Measurements from ENCODE around the gene CSH2. TPM values are rescaled to one million over a fixed set of nuclear protein-coding genes. Genes with fewer than 3 reads are reported as not detected.
A peak's percentile ranks its signal among the peaks of the same experiment; 100 is the strongest.
"Not testable (repeated sequence)": the region's sequence is repeated elsewhere in the genome, so short reads cannot be mapped to it uniquely, and the experiment has no call there.

CSH2 gene
- total RNA-seq, 1 donor from 2014 or later, result not detected

- Histone ChIP-seq H3K4me3 (ENCODE audit: low read depth, low read length) (no peak overlapping the region), H3K36me3 (ENCODE audit: control insufficient read depth, insufficient read depth, low read length) (no peaks in the 10 kb centered on the region), H3K27me3 (ENCODE audit: control insufficient read depth, insufficient read depth, low read length) (peaks cover 10% of the 10 kb centered on the region)
- TF ChIP-seq CTCF (IDR thresholded peaks at IDR 0.05; ENCODE audit: insufficient read depth, low read length, poor library complexity, severe bottlenecking), result no peak
- DNase-seq (ENCODE audit: low read depth), result no peak
Observed at GRCh38 chr17:63916566-63917185, 43.2 kb upstream of the CSH2 start.

DNA sequence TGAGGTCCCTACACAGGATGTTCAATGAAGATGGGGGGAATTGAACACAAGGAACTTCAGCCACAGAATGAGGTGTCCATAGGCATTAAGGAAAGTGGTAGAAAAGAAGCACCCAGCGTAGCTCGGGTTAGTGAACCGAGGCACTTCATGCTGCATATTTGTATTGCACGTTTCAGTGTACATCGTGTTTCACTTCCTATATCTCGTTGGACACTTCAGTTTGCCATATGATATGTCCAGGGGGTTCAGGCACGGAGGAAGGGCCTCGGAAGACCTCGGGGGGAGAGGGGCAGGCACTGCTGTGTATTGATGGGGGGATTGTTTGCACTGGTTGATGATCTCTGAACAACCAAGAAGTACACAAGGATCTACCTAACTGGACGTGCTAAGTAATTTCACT is 42.3 kb upstream of the CSH2 start:
- H3K36me3 ChIP-seq (ENCODE audit: control insufficient read depth, insufficient read depth, low read length); DNase-seq (ENCODE audit: low read depth); H3K4me3 ChIP-seq (ENCODE audit: low read depth, low read length): not testable (repeated sequence)
- peaks cover 12% of the 10 kb centered on the region for H3K27me3 ChIP-seq (ENCODE audit: control insufficient read depth, insufficient read depth, low read length)

DNA sequence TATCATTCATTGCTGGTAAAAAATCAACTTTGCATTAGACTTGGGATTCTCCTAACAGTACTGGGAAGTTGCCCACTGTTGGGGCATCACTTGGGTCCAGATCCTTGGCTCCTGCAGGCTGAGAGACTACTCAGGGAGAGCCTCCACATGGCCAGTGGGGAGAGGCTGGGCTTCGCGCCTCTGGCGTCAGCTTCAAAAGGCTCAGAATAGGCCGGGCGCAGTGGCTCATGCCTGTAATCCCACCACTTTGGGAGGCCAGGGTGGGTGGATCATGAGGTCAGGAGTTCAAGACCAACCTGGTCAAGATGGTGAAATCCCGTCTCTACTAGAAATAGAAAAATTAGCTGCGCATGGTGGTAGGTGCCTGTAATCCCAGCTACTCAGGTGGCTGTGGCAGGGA is 41.0 kb upstream of the CSH2 start:
- no peak for DNase-seq (ENCODE audit: low read depth)
- no peak for TF ChIP-seq CTCF (IDR thresholded peaks at IDR 0.05; ENCODE audit: insufficient read depth, low read length, poor library complexity, severe bottlenecking)
- peaks cover 17% of the 10 kb centered on the region for H3K27me3 ChIP-seq (ENCODE audit: control insufficient read depth, insufficient read depth, low read length)
- no peaks in the 10 kb centered on the region for H3K36me3 ChIP-seq (ENCODE audit: control insufficient read depth, insufficient read depth, low read length)
- H3K4me3 ChIP-seq (ENCODE audit: low read depth, low read length), result no peak overlapping the region

GRCh38 chr17:63911657-63912100 is 38.2 kb upstream of the CSH2 start:
- TF ChIP-seq CTCF (IDR thresholded peaks at IDR 0.05; ENCODE audit: insufficient read depth, low read length, poor library complexity, severe bottlenecking), result peak; percentile 63
- peaks cover 9% of the 10 kb centered on the region for H3K27me3 ChIP-seq (ENCODE audit: control insufficient read depth, insufficient read depth, low read length)
- no peaks in the 10 kb centered on the region for H3K36me3 ChIP-seq (ENCODE audit: control insufficient read depth, insufficient read depth, low read length)
- no peak overlapping the region for H3K4me3 ChIP-seq (ENCODE audit: low read depth, low read length)
- no peak for DNase-seq (ENCODE audit: low read depth)

DNA sequence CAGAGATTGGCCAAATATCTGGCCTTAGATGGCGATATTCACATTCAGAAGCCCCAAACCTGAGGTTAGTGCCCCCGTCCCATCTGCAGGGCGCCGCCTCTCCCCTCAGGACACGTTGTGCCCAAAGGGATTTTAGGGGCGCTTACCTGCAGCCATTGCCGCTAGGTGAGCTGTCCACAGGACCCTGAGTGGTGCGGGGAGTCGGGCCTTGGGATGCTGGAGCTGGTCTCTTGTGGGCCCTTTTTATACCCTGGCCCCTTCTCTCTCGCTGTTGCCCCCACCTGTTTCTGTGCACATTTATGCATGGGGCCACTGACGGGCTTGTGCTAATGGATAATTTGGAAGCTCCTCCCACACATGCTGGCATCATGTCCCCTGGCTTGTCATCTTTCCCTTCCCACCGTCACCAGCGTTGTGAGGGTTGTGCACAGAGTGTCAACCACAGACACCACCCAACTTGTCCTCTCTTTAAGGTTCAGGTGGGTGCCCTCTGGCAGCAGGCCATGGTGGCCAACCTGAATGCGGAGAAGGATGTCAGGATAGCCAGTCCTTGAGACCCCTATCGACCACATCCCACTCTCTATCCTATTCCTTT is 37.7 kb upstream of the CSH2 start, which contains the start of gene CSHL1:
CSHL1 (minus strand) TSS at position 218 of the 595 bp plus-strand sequence; CDS start at position 156, 62 bp downstream.
- no peak for DNase-seq (ENCODE audit: low read depth)
- Histone ChIP-seq H3K4me3 (ENCODE audit: low read depth, low read length) (no peak within 1 kb of the TSS), H3K27me3 (ENCODE audit: control insufficient read depth, insufficient read depth, low read length) (peaks cover 9% of the 10 kb centered on the region), H3K36me3 (ENCODE audit: control insufficient read depth, insufficient read depth, low read length) (no peaks in the 10 kb centered on the region)
- TF ChIP-seq CTCF (IDR thresholded peaks at IDR 0.05; ENCODE audit: insufficient read depth, low read length, poor library complexity, severe bottlenecking), result no peak

DNA sequence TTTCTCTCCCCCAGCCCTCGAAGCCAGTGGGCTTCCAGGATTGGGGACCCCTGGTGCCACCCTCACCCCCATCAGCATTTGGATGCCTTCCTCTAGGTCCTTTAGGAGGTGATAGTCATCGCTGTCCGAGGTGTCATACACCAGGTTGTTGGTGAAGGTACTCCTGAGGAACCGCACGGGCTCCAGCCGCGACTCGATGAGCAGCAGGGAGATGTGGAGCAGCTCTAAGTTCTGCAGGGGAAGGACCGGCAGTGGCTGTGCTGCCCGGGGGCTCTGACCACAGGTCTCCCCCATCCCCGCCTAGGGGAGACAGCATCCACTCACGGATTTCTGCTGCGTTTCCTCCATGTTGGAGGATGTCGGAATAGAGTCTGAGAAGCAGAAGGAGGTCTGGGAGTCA is 36.6 kb upstream of the CSH2 start:
- TF ChIP-seq CTCF (IDR thresholded peaks at IDR 0.05; ENCODE audit: insufficient read depth, low read length, poor library complexity, severe bottlenecking), result no peak
- no peak overlapping the region for H3K4me3 ChIP-seq (ENCODE audit: low read depth, low read length)
- no peak for DNase-seq (ENCODE audit: low read depth)
- peaks cover 9% of the 10 kb centered on the region for H3K27me3 ChIP-seq (ENCODE audit: control insufficient read depth, insufficient read depth, low read length)
- H3K36me3 ChIP-seq (ENCODE audit: control insufficient read depth, insufficient read depth, low read length), result no peaks in the 10 kb centered on the region

DNA sequence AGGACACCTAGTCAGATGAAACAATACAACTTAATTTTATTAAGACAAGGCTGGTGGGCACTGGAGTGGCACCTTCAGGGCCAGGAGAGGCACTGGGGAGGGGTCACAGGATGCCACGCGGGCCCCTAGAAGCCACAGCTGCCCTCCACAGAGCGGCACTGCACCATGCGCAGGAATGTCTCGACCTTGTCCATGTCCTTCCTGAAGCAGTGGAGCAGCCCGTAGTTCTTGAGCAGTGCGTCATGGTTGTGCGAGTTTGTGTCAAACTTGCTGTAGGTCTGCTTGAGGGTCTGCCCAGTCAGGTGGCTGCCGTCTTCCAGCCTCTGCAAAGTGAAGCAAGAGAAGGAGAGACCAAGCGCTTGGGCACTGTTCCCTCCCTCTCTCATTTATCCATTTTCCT is 36.1 kb upstream of the CSH2 start:
- H3K27me3 ChIP-seq (ENCODE audit: control insufficient read depth, insufficient read depth, low read length); DNase-seq (ENCODE audit: low read depth); H3K36me3 ChIP-seq (ENCODE audit: control insufficient read depth, insufficient read depth, low read length); H3K4me3 ChIP-seq (ENCODE audit: low read depth, low read length): not testable (repeated sequence)

Data from kidney epithelial cell (primary cell).